ENCODE data around the gene OSBP2.
"Not testable (repeated sequence)": the region's sequence is repeated elsewhere in the genome, so short reads cannot be mapped to it uniquely, and the experiment has no call there.

Gene OSBP2

GRCh38 chr22:30694640-30695350 is at the start of gene OSBP2:
OSBP2 (plus strand) TSS chr22:30694874; CDS start chr22:30694910, 36 bp downstream.
- no peak for DNase-seq

GRCh38 chr22:30646518-30647160 is 48.0 kb upstream of the OSBP2 start:
- DNase-seq, result no peak

GRCh38 chr22:30647536-30647935 is 47.1 kb upstream of the OSBP2 start:
- DNase-seq, result no peak

- no peak for DNase-seq
These were observed 45.8 kb upstream of the OSBP2 start for GRCh38 chr22:30648825-30649224.

- DNase-seq, result peak; percentile 62
These were observed 45.2 kb upstream of the OSBP2 start for GRCh38 chr22:30649430-30650007.

GRCh38 chr22:30650508-30651116 is 44.1 kb upstream of the OSBP2 start:
- no peak for DNase-seq

- no peak for DNase-seq
These were observed 41.8 kb upstream of the OSBP2 start for GRCh38 chr22:30652852-30653251.

- DNase-seq, result no peak
These were observed 40.3 kb upstream of the OSBP2 start for GRCh38 chr22:30654361-30654760.

GRCh38 chr22:30655532-30655931 is 39.1 kb upstream of the OSBP2 start:
- no peak for DNase-seq

- no peak for DNase-seq
These were observed 32.6 kb upstream of the OSBP2 start for GRCh38 chr22:30662040-30662439.

- DNase-seq, result no peak
These were observed 29.9 kb upstream of the OSBP2 start for GRCh38 chr22:30664798-30665197.

GRCh38 chr22:30665266-30665665 is 29.4 kb upstream of the OSBP2 start:
- DNase-seq, result no peak

- no peak for DNase-seq
These were observed 28.9 kb upstream of the OSBP2 start for GRCh38 chr22:30665786-30666185.

- DNase-seq, result no peak
These were observed 27.6 kb upstream of the OSBP2 start for GRCh38 chr22:30667107-30667493.

GRCh38 chr22:30667494-30668385 is 26.9 kb upstream of the OSBP2 start, which contains the start of gene DUSP18:
DUSP18 (minus strand) TSS chr22:30667875; CDS start chr22:30664003, 3,872 bp downstream.
- DNase-seq, result peak; percentile 87

- no peak for DNase-seq
These were observed 26.3 kb upstream of the OSBP2 start for GRCh38 chr22:30668386-30668710.

- no peak for DNase-seq
These were observed 23.6 kb upstream of the OSBP2 start for GRCh38 chr22:30671071-30671470.

GRCh38 chr22:30673136-30673535 is 21.5 kb upstream of the OSBP2 start:
- DNase-seq, result no peak

GRCh38 chr22:30674482-30674881 is 20.2 kb upstream of the OSBP2 start:
- no peak for DNase-seq

- no peak for DNase-seq
These were observed 19.2 kb upstream of the OSBP2 start for GRCh38 chr22:30675436-30675835.

GRCh38 chr22:30676565-30676964 is 18.1 kb upstream of the OSBP2 start:
- not testable (repeated sequence) for DNase-seq

- not testable (repeated sequence) for DNase-seq
These were observed 14.6 kb upstream of the OSBP2 start for GRCh38 chr22:30679895-30680690.

Measured in fibroblast of upper back skin (primary cell).